SK-N-SH (cell line): ENCODE measurements around the gene IFNA1.

Source experiments
- CTCF ChIP-seq: fragments of 200-600 bp; sonication (generic); IDR thresholded peaks from 2 replicates; pipeline ENCODE4 v1.6.1; 2017; ENCODE audit warnings: antibody characterized with exemption, mild to moderate bottlenecking, moderate library complexity
- EP300 ChIP-seq, 2 experiments: IDR thresholded peaks; 2 replicates each; pipeline versions ENCODE4 v1.4.0 to v1.6.1; 2012; ENCODE audit warnings: borderline replicate concordance in 1 of 2, low read depth in 1 of 2, low read length in 1 of 2
- FOXJ3 ChIP-seq: sonication (generic); formaldehyde crosslinking; IDR thresholded peaks from 2 replicates; pipeline ENCODE4 v1.5.1; 2020; ENCODE audit warnings: mild to moderate bottlenecking, missing genetic modification reagents
- FOXM1 ChIP-seq: IDR thresholded peaks from 2 replicates; pipeline ENCODE4 v1.4.0; 2012; ENCODE audit warnings: low read depth, mild to moderate bottlenecking
- REST ChIP-seq: IDR thresholded peaks from 2 replicates; pipeline ENCODE4 v1.6.1; 2012; ENCODE audit warnings: mild to moderate bottlenecking, low read depth, low read length, moderate library complexity
- SIN3A ChIP-seq: IDR thresholded peaks from 2 replicates; pipeline ENCODE4 v1.6.1; 2012; ENCODE audit warnings: low read depth, mild to moderate bottlenecking, low read length, moderate library complexity, borderline replicate concordance
- TAF1 ChIP-seq: IDR thresholded peaks from 2 replicates; pipeline ENCODE4 v1.6.1; 2012; ENCODE audit warnings: low read depth, mild to moderate bottlenecking, low read length, moderate library complexity, borderline replicate concordance

- no peak for TF ChIP-seq FOXM1
- no peak for TF ChIP-seq CTCF
- TF ChIP-seq EP300 (IDR thresholded peaks at IDR 0.05; ENCODE audit: borderline replicate concordance in 1 of 2, low read depth in 1 of 2, low read length in 1 of 2) = no peak
- no peak for TF ChIP-seq SIN3A
- TF ChIP-seq TAF1 = no peak
- TF ChIP-seq FOXJ3 (CRISPR knock-in tag) = no peak
- TF ChIP-seq REST = no peak
Observed at GRCh38 chr9:21412107-21412506, 28.1 kb upstream of the IFNA1 start.
